Hindlimb muscle (tissue), 1 donor: ENCODE measurements around the gene OPRM1. TPM values are rescaled to one million over a fixed set of nuclear protein-coding genes. Genes with fewer than 3 reads are reported as not detected.

Experiments used
- DNase-seq: peaks from one replicate; pipeline ENCODE4 v3.0.0-alpha.2; 2013
- polyA plus RNA-seq: library from polyadenylated mRNA; unstranded; fragments of 120-200 nt; gene quantifications from one replicate; pipeline ENCODE4 v1.2.1, GENCODE V29; 2013; ENCODE audit not compliant: insufficient read length

The OPRM1 gene
- polyA plus RNA-seq, 1 donor = not detected

GRCh38 chr6:154086510-154086909 is 47.5 kb downstream of the OPRM1 start:
- DNase-seq = no peak

GRCh38 chr6:154092326-154092962 is 53.4 kb downstream of the OPRM1 start:
- no peak for DNase-seq

DNA sequence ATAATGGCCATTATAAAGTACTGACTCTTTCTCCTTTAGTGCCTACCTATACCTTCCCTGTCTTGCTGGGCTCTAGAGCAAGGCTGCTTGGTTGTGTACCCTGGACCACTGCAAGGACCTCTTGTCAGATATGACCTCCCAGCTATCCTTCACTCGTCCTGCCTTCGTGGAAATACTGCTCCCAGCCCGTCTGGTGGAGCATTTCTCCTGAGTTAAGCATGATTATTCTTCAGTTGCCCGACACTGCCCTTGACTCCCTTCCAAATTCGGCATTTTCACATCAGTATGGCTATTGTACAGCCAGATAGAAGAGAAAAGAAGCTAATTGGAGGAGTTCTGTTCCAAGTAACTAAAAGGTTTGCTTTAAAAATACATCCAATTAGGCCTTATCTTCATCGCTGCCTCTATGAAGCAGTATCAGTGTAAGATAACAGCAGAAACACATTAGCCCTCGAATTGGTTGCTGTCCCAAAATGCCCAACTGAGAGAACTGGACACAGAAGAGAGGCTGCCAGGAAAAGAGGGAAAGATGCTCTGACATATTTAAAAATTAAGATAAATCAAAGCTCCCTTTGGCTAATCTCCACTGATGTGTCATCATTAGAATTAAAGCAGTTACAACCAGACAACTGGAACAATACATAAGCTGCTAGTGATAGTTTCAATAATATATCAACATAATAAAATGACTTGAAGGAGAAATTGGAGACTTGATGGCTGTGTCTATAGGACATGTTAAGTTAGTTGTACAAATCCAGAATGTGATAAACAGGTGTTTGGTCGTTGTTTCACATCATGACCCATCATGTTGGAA is 54.4 kb downstream of the OPRM1 start:
- DNase-seq = no peak

- DNase-seq = no peak
These were observed 56.5 kb downstream of the OPRM1 start for GRCh38 chr6:154095571-154095970.

DNA sequence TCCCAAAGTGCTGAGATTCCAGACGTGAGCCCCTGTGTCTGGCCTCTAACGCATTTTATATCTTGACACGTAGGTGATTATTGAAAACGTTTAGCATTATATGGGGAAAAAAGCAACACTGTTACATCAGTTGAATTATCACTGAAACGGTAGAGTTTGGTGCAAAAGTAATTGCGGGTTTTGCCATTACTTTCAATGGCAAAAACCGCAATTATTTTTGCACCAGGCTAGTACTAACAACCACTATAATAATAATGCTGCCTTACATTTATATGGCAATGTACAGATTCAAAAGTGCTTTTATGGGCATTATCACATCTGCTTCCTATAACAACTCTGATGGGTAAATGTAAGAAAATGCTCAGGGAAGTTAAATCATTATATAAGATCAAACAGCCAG is 57.3 kb downstream of the OPRM1 start:
- DNase-seq = no peak

GRCh38 chr6:154096834-154097233 is 57.8 kb downstream of the OPRM1 start:
- DNase-seq = no peak

DNA sequence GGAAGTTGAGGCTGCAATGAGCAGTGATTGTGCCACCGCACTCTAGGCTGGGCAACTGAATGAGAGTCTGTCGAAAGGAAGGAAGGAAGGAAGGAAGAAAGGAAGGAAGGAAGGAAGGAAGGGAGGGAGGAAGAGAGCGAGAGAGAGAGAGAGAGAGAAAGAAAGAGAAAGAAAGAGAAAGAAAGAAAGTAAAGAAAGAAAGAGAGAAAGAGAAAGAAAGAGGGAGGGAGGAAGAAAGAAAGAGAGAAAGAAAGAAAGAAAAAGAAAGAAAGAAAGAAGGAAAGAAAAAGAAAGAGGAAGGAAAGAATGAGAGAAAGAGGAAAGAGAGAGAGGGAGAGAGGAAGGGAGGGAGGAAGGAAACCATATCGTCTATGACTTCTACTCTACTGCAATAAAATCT is 60.2 kb downstream of the OPRM1 start:
- no peak for DNase-seq

DNA sequence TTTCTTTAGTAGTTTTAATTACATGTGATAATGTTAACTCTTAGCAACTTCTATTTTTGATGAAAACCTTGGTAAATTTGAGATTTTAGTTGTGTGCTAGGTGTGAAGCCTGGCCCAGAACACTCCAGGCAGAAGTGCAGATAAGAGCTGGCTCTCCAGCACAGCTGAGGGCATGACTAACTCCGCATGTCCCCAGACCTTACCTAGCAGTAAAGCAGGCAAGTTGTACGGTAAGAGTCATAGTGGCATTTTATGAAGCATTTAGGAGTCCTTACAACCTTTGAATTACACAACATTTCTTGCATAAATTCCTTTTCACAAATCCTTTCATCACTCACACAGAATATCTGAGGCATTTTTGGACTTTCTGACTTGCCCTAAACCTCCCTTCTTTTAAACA is 67.2 kb downstream of the OPRM1 start:
- no peak for DNase-seq

- DNase-seq = no peak
These were observed 72.0 kb downstream of the OPRM1 start for GRCh38 chr6:154111025-154111424.

DNA sequence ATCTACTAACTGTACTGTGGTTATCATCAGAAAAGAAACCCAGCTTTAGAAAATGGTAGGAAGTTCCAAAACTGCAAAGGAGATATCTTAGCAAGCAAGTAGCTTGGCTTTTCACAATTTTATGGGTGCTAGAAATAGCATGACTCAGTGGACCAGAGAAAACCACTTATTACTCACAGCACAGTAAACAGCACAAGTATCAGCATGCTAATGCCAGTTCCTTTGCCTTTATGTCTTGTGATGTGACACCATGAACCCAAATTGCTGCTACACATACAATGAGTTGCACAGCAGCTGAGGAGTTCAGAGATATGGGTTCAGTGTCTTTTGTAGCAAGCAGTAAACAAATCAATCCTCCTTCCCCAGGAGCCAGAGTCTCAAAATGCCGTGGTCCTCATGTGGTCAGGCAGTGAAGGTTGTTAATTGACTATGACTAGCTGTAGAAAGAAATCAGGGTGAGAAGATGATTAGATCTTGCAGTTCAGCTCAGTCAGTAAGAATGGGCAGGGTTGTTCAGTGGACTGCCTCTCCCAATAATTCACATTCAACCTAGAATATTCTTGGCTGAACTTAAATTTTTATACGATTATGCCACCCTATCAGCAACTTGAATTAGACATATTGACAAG is 73.3 kb downstream of the OPRM1 start:
- no peak for DNase-seq

GRCh38 chr6:154113392-154113791 is 74.4 kb downstream of the OPRM1 start:
- no peak for DNase-seq

GRCh38 chr6:154117485-154117884 is 78.4 kb downstream of the OPRM1 start:
- no peak for DNase-seq

DNA sequence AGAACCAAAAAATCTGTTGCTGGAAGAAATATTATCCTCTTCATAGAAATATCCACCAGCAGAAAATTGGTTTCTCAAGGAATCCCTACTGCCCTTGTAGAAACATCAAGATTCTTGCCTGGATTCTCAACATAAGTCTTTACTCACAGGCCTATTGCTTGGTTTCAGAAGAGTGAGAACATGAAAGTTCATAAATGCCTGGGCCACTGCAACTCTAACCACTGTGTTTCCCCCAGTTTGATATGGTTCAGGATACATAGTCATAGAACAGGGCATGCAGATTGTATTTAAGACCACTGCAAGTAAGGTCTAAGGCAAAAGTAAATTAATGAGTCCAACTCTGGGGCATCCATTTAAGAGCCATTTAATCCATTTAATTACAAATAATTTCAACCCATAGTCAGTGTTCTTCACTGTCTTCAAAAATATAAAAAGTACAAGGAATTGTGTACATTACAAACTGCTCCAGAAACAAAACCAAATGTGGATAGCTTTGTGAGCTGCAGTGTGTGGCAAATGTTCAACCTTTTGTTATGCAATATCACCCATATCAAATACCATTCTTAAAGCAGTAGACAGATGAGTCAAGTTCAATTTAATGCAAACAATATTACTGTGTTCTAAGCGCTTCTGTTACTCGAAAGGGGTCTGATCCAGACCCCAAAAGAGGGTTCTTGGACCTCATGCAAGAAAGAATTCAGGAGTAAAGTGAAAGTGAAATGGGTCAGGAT is 83.3 kb downstream of the OPRM1 start:
- DNase-seq = no peak

DNA sequence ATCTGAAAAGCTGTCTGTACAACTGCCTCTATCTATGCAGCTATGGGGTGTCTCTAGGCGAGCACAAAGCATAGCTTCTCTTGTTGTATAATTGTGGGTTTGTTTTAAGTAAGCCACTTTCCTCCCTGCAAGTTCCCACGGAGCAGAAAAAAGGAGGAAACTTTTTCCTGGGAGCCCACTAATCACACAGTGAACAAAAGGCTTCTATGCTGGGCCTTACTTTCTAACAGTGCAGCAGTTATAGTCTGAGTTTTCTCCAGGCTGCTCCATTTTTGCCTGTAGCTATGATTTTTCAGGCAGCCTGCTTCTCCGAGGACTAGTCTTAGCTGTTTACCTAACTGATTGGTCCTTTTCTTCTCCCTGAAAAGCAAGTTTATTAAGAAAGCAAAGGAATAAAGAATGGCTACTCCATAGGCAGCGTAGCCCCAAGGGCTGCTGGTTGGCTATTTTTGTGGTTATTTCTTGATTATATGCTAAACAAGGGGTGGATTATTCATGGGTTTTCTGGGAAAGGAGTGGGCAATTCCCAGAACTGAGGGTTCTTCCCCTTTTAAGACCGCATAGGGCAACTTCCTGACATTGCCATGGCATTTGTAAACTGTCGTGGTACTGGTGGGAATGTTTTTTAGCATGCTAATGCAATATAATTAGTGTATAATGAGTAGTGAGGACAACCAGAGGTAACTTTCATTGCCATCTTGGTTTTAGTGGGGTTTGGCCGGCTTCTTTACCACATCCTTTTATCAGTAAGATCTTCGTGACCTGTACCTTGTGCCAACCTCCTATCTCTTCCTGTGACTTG is 84.3 kb downstream of the OPRM1 start:
- DNase-seq = no peak

DNA sequence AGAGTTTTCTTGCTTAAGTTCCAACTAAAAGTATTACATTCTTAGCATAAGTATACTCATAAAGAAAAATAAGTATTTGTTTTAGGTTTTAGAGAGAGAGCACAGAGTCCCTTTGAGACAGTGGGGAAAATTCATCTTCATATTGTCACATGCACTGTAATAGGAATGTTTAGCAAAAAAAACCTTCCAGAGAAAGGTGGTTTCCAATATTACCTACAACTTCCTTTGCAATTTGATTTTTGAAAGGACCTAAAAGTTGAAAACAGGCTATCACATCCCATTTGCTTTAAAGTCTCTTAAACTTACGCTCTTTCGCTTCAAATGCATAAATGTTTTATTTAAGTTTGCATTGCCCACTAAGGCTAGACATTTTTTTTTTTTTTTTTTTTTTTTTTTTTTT is 86.4 kb downstream of the OPRM1 start:
- no peak for DNase-seq

DNA sequence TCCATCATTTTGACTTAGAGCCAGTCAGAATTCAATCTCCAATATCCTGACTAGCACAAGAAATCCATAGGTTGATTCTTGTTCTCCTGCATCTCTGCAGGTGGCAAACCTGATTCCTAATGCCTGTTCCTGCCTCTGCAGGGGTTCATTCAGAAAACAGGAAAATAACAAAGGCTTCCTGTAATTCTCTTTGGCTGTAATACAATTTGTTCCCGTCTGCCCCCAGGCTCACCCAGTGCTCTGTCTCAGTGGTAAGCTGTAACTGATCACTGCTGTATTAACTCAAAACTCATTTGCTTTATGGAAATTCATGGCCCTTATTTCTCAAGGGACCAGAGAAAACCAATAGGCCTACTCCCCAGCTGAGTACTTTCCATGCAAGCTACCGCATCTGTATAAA is 88.6 kb downstream of the OPRM1 start:
- no peak for DNase-seq

DNA sequence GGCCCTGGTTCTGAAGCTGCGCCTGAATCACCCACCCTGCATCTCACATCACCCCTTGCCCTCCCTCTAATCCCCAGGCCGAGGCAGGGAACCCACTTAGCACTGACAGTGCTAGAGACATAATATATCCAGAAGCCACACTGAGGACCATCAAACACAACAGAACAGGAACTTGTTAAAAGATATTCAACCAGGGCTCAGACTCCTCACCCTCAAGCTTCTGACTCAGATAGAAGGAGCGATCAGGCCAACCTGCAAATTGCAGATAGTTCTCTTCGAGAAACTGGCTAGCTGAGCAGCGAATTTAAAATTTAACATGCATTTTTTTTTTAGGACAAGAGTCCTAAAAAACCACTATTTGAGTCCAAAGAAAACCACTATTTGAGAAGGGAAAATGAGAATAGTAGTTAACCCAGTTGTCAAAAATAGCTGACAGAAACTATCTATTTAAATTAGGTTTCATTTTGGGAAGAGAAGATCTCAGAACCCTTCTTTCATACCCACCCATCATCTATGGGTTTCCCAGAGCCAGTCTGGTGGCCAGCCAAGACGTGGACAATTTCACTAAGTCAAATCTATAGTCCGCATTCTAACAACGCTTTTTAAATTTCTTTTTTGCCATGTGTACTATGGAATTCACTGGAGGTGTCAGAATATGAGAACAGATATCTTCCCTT is 95.6 kb downstream of the OPRM1 start:
- no peak for DNase-seq

GRCh38 chr6:154138793-154139192 is 99.8 kb downstream of the OPRM1 start:
- DNase-seq = no peak

DNA sequence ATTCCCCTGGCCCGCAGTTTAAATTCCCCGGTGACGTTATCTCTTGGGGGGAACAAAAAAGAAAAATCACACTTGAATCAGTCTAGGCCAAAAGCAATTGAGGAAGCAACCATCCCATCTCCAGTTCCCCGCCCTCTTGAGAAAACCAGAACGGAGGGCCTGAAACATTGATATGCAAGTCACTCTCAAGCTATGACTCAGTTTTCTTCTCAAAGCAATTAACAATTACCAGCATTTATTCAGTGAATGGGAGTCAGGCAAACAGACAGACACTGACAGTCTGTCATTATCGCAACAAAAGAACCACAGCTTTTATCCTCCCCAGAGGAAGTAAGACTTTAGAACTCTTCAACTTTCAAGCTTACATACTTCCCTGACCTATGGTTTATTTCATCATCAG is 100.9 kb downstream of the OPRM1 start:
- no peak for DNase-seq

GRCh38 chr6:154140743-154141142 is 101.7 kb downstream of the OPRM1 start:
- DNase-seq = no peak

DNA sequence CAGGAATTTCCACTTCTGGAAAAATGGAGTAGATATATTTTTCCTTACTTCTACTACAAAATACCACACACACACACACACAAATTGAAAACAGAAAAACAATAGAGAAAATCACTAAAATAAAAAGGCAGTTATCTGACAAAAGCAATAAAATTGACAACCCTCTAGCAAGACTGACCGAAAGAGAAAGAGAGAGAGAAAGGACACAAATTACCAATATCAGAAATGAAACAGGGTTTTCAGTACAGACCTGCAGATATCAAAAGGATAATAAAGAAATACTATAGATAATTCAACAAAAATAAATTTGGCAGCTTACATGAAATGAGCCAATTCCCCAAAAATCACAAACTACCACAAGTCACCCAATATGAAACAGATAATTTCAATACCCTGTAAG is 104.7 kb downstream of the OPRM1 start:
- DNase-seq = no peak
